DOHH2 (cell line): ENCODE data around the gene RPL29.

Experiments used
- H3F3A ChIP-seq: fragments of 200-600 bp; sonication (generic), shearing (Covaris generic); 2 replicates; pipeline ENCODE4 v1.6.0; 2016; ENCODE audit warnings: antibody characterized with exemption, mild to moderate bottlenecking; ENCODE audit not compliant: control insufficient read depth, insufficient read depth
- H3K27ac ChIP-seq: fragments of 200-600 bp; sonication (generic); 2 replicates; pipeline ENCODE4 v1.5.1; 2014; ENCODE audit warnings: low read depth, mild to moderate bottlenecking, low read length, moderate library complexity
- H3K27me3 ChIP-seq: fragments of 200-600 bp; sonication (generic); 2 replicates; pipeline ENCODE4 v1.6.1; 2014; ENCODE audit warnings: mild to moderate bottlenecking, low read length, mixed read lengths; ENCODE audit not compliant: control insufficient read depth
- H3K36me3 ChIP-seq: fragments of 200-600 bp; sonication (generic); 2 replicates; pipeline ENCODE4 v1.6.1; 2014; ENCODE audit warnings: mild to moderate bottlenecking, low read length, moderate library complexity, mixed read lengths; ENCODE audit not compliant: control insufficient read depth
- H3K4me1 ChIP-seq: fragments of 200-600 bp; sonication (generic); 2 replicates; pipeline ENCODE4 v1.6.1; 2014; ENCODE audit warnings: mild to moderate bottlenecking, low read length, mixed read lengths; ENCODE audit not compliant: control insufficient read depth
- H3K4me2 ChIP-seq: fragments of 200-600 bp; sonication (generic); 2 replicates; pipeline ENCODE4 v1.6.0; 2014; ENCODE audit warnings: mild to moderate bottlenecking, low read length, moderate library complexity
- H3K4me3 ChIP-seq: fragments of 200-600 bp; sonication (generic); 2 replicates; pipeline ENCODE4 v1.5.1; 2014; ENCODE audit warnings: mild to moderate bottlenecking, low read length, mixed read lengths
- H3K79me2 ChIP-seq: fragments of 200-600 bp; sonication (generic); 2 replicates; pipeline ENCODE4 v1.6.1; 2014; ENCODE audit warnings: mild to moderate bottlenecking, low read length, mixed read lengths; ENCODE audit not compliant: control insufficient read depth
- H3K9me2 ChIP-seq: fragments of 200-600 bp; sonication (generic); replicated peaks from 2 replicates; pipeline ENCODE4 v1.6.1; 2014; ENCODE audit warnings: mild to moderate bottlenecking, low read length, mixed read lengths; ENCODE audit not compliant: control insufficient read depth
- H3K9me3 ChIP-seq: fragments of 200-600 bp; sonication (generic); 2 replicates; pipeline ENCODE4 v1.6.1; 2014; ENCODE audit warnings: antibody characterized with exemption, low read length, mixed read lengths; ENCODE audit not compliant: control insufficient read depth, insufficient read depth
- H4K20me1 ChIP-seq: fragments of 200-600 bp; sonication (generic); 2 replicates; pipeline ENCODE4 v1.6.0; 2014; ENCODE audit warnings: low read depth, mild to moderate bottlenecking, antibody characterized with exemption, low read length, moderate library complexity; ENCODE audit not compliant: control insufficient read depth, insufficient read depth
- EZH2phosphoT487 ChIP-seq: fragments of 200-600 bp; sonication (generic); IDR thresholded peaks from 2 replicates; pipeline ENCODE4 v1.6.1; 2017; ENCODE audit warnings: borderline replicate concordance, mild to moderate bottlenecking, antibody characterized with exemption, low read length, moderate library complexity, mixed read lengths
- TF ChIP-seq, protein P1 (sequence below): fragments of 200-600 bp; sonication (generic); IDR thresholded peaks from one replicate; pipeline ENCODE4 v1.5.1; 2014; ENCODE audit warnings: antibody characterized with exemption, mild to moderate bottlenecking, low read depth, low read length; ENCODE audit not compliant: poor library complexity, severe bottlenecking

Gene RPL29

DNA sequence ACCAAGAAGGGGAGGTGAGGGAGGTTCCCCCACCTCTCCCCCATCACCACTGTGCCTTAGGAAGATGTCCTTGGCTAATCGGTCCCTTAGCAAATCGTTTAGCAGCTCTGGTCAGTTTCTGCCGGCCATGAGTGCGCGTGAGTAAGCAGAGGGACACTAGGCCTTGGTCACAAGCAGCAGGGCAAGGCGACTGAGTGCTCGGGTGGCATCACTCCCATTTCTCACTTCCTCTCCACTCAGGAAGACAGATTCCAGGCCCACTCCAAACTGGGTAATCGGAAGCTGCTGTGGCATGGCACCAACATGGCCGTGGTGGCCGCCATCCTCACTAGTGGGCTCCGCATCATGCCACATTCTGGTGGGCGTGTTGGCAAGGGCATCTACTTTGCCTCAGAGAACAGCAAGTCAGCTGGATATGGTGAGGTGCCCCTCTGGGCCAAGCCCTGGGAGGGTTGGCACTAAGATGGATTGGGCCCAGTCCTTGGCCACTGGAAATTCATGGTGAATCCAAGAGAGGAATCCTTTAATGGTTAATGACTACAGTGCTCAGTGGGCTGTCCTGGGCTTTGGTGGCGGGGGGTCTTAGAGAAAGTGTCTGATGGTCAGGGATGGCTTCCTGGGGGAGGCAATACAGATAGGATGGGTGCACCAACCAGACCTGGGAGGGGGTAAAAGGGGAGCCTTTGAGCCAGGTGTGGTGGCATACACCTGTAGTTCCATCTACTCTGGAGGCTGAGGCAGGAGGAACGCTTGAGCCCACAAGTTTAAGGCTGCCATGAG, 49.6 kb downstream of the RPL29 start:
- no peaks in the 10 kb centered on the region for H4K20me1 ChIP-seq
- H3K4me1 ChIP-seq = peaks cover 11% of the 10 kb centered on the region
- no peaks in the 10 kb centered on the region for H3F3A ChIP-seq

DNA sequence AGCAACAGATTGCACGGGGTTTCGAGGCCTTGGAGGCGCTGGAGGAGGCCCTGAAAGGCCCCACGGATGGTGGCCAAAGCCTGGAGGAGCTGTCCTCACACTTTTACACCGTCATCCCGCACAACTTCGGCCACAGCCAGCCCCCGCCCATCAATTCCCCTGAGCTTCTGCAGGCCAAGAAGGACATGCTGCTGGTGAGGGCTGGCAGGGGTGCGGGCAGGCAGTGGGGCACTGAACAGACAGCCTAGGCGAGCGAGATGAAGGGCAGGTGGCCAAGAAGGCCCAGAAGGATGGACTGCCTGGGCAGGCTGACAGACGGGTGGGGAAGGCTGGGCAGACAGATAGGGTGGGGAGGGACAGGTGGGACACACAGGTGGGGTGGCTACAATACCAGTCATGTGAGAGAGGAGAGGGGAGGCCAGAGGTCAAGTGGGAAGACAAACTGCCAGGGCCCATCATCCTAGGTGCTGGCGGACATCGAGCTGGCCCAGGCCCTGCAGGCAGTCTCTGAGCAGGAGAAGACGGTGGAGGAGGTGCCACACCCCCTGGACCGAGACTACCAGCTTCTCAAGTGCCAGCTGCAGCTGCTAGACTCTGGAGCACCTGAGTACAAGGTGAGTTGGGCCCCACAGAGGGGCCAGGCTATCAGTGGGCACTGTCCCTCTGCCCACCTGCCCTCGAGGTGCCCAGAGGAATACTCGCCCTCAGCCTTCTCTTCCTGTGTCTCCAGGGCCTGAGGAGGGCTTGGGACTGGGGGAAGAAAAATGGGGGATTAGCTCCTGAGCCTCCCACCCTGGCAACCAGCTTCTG, 50.5 kb downstream of the RPL29 start:
- H3K79me2 ChIP-seq = peaks cover 17% of the 10 kb centered on the region
- no peak overlapping the region for H3K27ac ChIP-seq

More for the DNA sequence above, 49.6 kb downstream of the RPL29 start:
- no peaks in the 10 kb centered on the region for H3K9me2 ChIP-seq
- no peaks in the 10 kb centered on the region; the same call in 1 of the 2 replicates for H3K36me3 ChIP-seq
- TF ChIP-seq, protein P1, sequence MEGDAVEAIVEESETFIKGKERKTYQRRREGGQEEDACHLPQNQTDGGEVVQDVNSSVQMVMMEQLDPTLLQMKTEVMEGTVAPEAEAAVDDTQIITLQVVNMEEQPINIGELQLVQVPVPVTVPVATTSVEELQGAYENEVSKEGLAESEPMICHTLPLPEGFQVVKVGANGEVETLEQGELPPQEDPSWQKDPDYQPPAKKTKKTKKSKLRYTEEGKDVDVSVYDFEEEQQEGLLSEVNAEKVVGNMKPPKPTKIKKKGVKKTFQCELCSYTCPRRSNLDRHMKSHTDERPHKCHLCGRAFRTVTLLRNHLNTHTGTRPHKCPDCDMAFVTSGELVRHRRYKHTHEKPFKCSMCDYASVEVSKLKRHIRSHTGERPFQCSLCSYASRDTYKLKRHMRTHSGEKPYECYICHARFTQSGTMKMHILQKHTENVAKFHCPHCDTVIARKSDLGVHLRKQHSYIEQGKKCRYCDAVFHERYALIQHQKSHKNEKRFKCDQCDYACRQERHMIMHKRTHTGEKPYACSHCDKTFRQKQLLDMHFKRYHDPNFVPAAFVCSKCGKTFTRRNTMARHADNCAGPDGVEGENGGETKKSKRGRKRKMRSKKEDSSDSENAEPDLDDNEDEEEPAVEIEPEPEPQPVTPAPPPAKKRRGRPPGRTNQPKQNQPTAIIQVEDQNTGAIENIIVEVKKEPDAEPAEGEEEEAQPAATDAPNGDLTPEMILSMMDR = no peak
- no peak for TF ChIP-seq EZH2phosphoT487
- H3K4me2 ChIP-seq = no peak overlapping the region
- H3K9me3 ChIP-seq = no peaks in the 10 kb centered on the region
- no peak overlapping the region for H3K4me3 ChIP-seq
- H3K27me3 ChIP-seq = no peaks in the 10 kb centered on the region
- no peak overlapping the region for H3K27ac ChIP-seq
- peaks cover 9% of the 10 kb centered on the region for H3K79me2 ChIP-seq

DNA sequence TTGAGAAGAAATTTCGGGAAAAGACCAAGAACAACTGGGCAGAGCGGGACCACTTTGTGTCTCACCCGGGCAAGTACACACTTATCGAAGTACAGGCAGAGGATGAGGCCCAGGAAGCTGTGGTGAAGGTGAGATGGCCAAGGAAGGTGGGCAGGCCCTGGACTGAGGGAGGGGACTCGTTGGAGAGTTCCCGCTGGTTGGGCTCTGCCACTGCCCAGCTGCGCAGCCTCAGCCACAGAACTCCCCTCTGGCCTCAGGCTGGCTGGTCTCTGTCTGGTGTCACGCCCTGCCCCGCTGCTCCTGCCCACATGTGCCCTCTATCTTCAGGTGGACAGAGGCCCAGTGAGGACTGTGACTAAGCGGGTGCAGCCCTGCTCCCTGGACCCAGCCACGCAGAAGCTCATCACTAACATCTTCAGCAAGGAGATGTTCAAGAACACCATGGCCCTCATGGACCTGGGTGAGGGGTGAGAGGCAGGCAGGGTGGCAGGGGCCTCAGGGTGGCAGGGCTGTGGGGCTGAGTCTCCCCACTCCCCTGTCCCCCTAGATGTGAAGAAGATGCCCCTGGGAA, 51.2 kb downstream of the RPL29 start:
- Histone ChIP-seq H3K27me3 (no peaks in the 10 kb centered on the region), H3K79me2 (peaks cover 24% of the 10 kb centered on the region), H3K4me1 (peaks cover 25% of the 10 kb centered on the region), H3K9me2 (no peaks in the 10 kb centered on the region), H3F3A (no peaks in the 10 kb centered on the region), H3K4me2 (no peak overlapping the region), H3K36me3 (peaks cover 9% of the 10 kb centered on the region), H3K27ac (no peak overlapping the region), H3K9me3 (no peaks in the 10 kb centered on the region), H3K4me3 (no peak overlapping the region), H4K20me1 (no peaks in the 10 kb centered on the region)
- no peak for TF ChIP-seq EZH2phosphoT487
- TF ChIP-seq, protein P1 = no peak

More for the DNA sequence above, 50.5 kb downstream of the RPL29 start:
- no peaks in the 10 kb centered on the region for H3K27me3 ChIP-seq
- H3K4me2 ChIP-seq = no peak overlapping the region
- TF ChIP-seq, protein P1 = no peak
- no peaks in the 10 kb centered on the region for H3K9me2 ChIP-seq
- no peaks in the 10 kb centered on the region for H3K9me3 ChIP-seq
- H3K36me3 ChIP-seq = peaks cover 2% of the 10 kb centered on the region
- H3K4me3 ChIP-seq = no peak overlapping the region
- H3F3A ChIP-seq = no peaks in the 10 kb centered on the region
- H4K20me1 ChIP-seq = no peaks in the 10 kb centered on the region
- H3K4me1 ChIP-seq = peaks cover 18% of the 10 kb centered on the region
